IPS-20b (cell line): ENCODE results near the gene NSMF.
"Not testable (repeated sequence)": the region's sequence is repeated elsewhere in the genome, so short reads cannot be mapped to it uniquely, and the experiment has no call there.

Experiments
- H3K27ac ChIP-seq: one replicate; pipeline ENCODE4 v1.5.1; 2013; ENCODE audit warnings: low read length
- H3K27me3 ChIP-seq: 2 replicates; pipeline ENCODE4 v1.6.1; 2013; ENCODE audit warnings: mild to moderate bottlenecking, low read length, inconsistent platforms; ENCODE audit not compliant: insufficient read depth
- H3K36me3 ChIP-seq: 2 replicates; pipeline ENCODE4 v1.6.1; 2013; ENCODE audit warnings: low read depth, mild to moderate bottlenecking, inconsistent platforms, low read length, moderate library complexity; ENCODE audit not compliant: insufficient read depth
- H3K4me1 ChIP-seq: 2 replicates; pipeline ENCODE4 v1.6.1; 2013; ENCODE audit warnings: mild to moderate bottlenecking, control low read depth, inconsistent platforms, low read length, moderate library complexity; ENCODE audit not compliant: insufficient read depth
- H3K4me3 ChIP-seq: 2 replicates; pipeline ENCODE4 v1.5.1; 2013; ENCODE audit warnings: mild to moderate bottlenecking, low read length, inconsistent platforms
- H3K9ac ChIP-seq: 2 replicates; pipeline ENCODE4 v1.6.1; 2013; ENCODE audit warnings: low read depth, mild to moderate bottlenecking, inconsistent platforms, low read length, moderate library complexity
- H3K9me3 ChIP-seq: 2 replicates; pipeline ENCODE4 v1.6.1; 2013; ENCODE audit warnings: mild to moderate bottlenecking, low read depth, low read length, inconsistent platforms; ENCODE audit not compliant: insufficient read depth

The NSMF gene

GRCh38 chr9:137479892-137480685 lies 21.0 kb upstream of the NSMF start:
- Histone ChIP-seq H3K9me3 (peaks cover 8% of the 10 kb centered on the region), H3K36me3 (no peaks in the 10 kb centered on the region), H3K4me3 (no peak overlapping the region), H3K4me1 (no peaks in the 10 kb centered on the region), H3K27me3 (no peaks in the 10 kb centered on the region), H3K27ac (no peak overlapping the region), H3K9ac (no peak overlapping the region)

- Histone ChIP-seq H3K9me3 (peaks cover 8% of the 10 kb centered on the region), H3K36me3 (no peaks in the 10 kb centered on the region), H3K4me1 (no peaks in the 10 kb centered on the region), H3K4me3 (no peak overlapping the region), H3K27ac (no peak overlapping the region), H3K27me3 (no peaks in the 10 kb centered on the region), H3K9ac (no peak overlapping the region)
These were observed 20.1 kb upstream of the NSMF start for GRCh38 chr9:137478962-137479861.

- Histone ChIP-seq H3K9me3 (peaks cover 8% of the 10 kb centered on the region), H3K27ac (no peak overlapping the region), H3K36me3 (no peaks in the 10 kb centered on the region), H3K9ac (no peak overlapping the region), H3K4me1 (no peaks in the 10 kb centered on the region), H3K4me3 (no peak overlapping the region), H3K27me3 (no peaks in the 10 kb centered on the region)
These were observed 19.5 kb upstream of the NSMF start for GRCh38 chr9:137478613-137478961.

GRCh38 chr9:137477778-137478612 lies 18.9 kb upstream of the NSMF start:
- Histone ChIP-seq H3K4me3 (no peak overlapping the region), H3K27me3 (no peaks in the 10 kb centered on the region), H3K36me3 (no peaks in the 10 kb centered on the region), H3K27ac (no peak overlapping the region), H3K9ac (no peak overlapping the region), H3K9me3 (peaks cover 8% of the 10 kb centered on the region), H3K4me1 (no peaks in the 10 kb centered on the region)

- H3K36me3 ChIP-seq: no peaks in the 10 kb centered on the region
- no peak overlapping the region for H3K9ac ChIP-seq
- peaks cover 8% of the 10 kb centered on the region for H3K9me3 ChIP-seq
- no peak overlapping the region for H3K4me3 ChIP-seq
- no peaks in the 10 kb centered on the region for H3K27me3 ChIP-seq
- no peaks in the 10 kb centered on the region for H3K4me1 ChIP-seq
- H3K27ac ChIP-seq: no peak overlapping the region
These were observed 17.7 kb upstream of the NSMF start for GRCh38 chr9:137476856-137477255.

- Histone ChIP-seq H3K9me3 (peaks cover 8% of the 10 kb centered on the region), H3K4me3 (no peak overlapping the region), H3K36me3 (no peaks in the 10 kb centered on the region), H3K27ac (no peak overlapping the region), H3K4me1 (no peaks in the 10 kb centered on the region), H3K9ac (no peak overlapping the region), H3K27me3 (no peaks in the 10 kb centered on the region)
These were observed 16.5 kb upstream of the NSMF start for GRCh38 chr9:137475666-137476065.

- H3K27me3 ChIP-seq: no peaks in the 10 kb centered on the region
- H3K36me3 ChIP-seq: no peaks in the 10 kb centered on the region
- H3K9me3 ChIP-seq: peaks cover 8% of the 10 kb centered on the region
- no peak overlapping the region for H3K4me3 ChIP-seq
- no peak overlapping the region for H3K9ac ChIP-seq
- no peaks in the 10 kb centered on the region for H3K4me1 ChIP-seq
- no peak overlapping the region for H3K27ac ChIP-seq
These were observed 15.1 kb upstream of the NSMF start for GRCh38 chr9:137474271-137474670.

- Histone ChIP-seq H3K4me1 (no peaks in the 10 kb centered on the region), H3K27ac (no peak overlapping the region), H3K4me3 (no peak overlapping the region), H3K27me3 (no peaks in the 10 kb centered on the region), H3K9ac (no peak overlapping the region), H3K36me3 (no peaks in the 10 kb centered on the region), H3K9me3 (peaks cover 3% of the 10 kb centered on the region)
These were observed 11.7 kb upstream of the NSMF start for GRCh38 chr9:137470785-137471184.

- Histone ChIP-seq H3K4me1 (no peaks in the 10 kb centered on the region), H3K9ac (no peak overlapping the region), H3K27me3 (peaks cover 3% of the 10 kb centered on the region), H3K4me3 (no peak overlapping the region), H3K27ac (no peak overlapping the region), H3K9me3 (no peaks in the 10 kb centered on the region), H3K36me3 (no peaks in the 10 kb centered on the region)
These were observed 8.8 kb upstream of the NSMF start for GRCh38 chr9:137467896-137468295.

- H3K27me3 ChIP-seq: peaks cover 10% of the 10 kb centered on the region
- no peaks in the 10 kb centered on the region for H3K9me3 ChIP-seq
- H3K4me3 ChIP-seq: no peak overlapping the region
- H3K4me1 ChIP-seq: no peaks in the 10 kb centered on the region
- H3K27ac ChIP-seq: no peak overlapping the region
- no peaks in the 10 kb centered on the region for H3K36me3 ChIP-seq
- no peak overlapping the region for H3K9ac ChIP-seq
These were observed 8.0 kb upstream of the NSMF start for GRCh38 chr9:137467161-137467581.

- not testable (repeated sequence) for H3K36me3 ChIP-seq, H3K4me1 ChIP-seq, H3K27ac ChIP-seq, H3K9me3 ChIP-seq, H3K4me3 ChIP-seq, H3K9ac ChIP-seq
- peaks cover 14% of the 10 kb centered on the region for H3K27me3 ChIP-seq
These were observed 7.4 kb upstream of the NSMF start for GRCh38 chr9:137466389-137467085.
